Lower leg skin (tissue), 4 donors: ENCODE results near the gene HOXC6. TPM values are rescaled to one million over a fixed set of nuclear protein-coding genes. Genes with fewer than 3 reads are reported as not detected.

Source experiments
- DNase-seq, 2 donors: peaks; one replicate each; pipeline ENCODE4 v3.0.0-alpha.2; 2019; ENCODE audit warnings: low spot score in 2 of 2
- H3K4me3 ChIP-seq: fragments of 200-600 bp; sonication (generic); 2 replicates; pipeline ENCODE4 v1.5.1; 2017; ENCODE audit warnings: mild to moderate bottlenecking, low read depth; ENCODE audit not compliant: poor library complexity, severe bottlenecking
- POLR2A ChIP-seq, 2 donors: fragments of 450-650 bp; IDR thresholded peaks; one replicate each; pipeline ENCODE4 v1.6.1; 2016 to 2017; ENCODE audit warnings: antibody characterized with exemption in 2 of 2, mild to moderate bottlenecking in 1 of 2, moderate library complexity in 1 of 2
- WGBS, 2 donors: methylation state at CpG; one replicate each; pipeline ENCODE4 v1.1.5; 2018; 5-methylcytosine and 5-hydroxymethylcytosine counted together
- intact Hi-C: fragments of 100-400 bp; cut with DNase I; formaldehyde crosslinking; loops from one replicate; pipeline ENCODE4 v1.15.0; 2023; ENCODE audit warnings: low total_unique reads
- total RNA-seq, 4 donors: library from RNA; depleted of rRNA; stranded (reverse); fragments of >200 nt; gene quantifications; one replicate each; pipeline ENCODE4 v1.1.0, GENCODE V29; 2016
- TF ChIP-seq, protein P1 (sequence below), 3 donors: fragments of 450-650 bp; IDR thresholded peaks; one replicate each; pipeline ENCODE4 v1.5.1; 2016; ENCODE audit warnings: antibody characterized with exemption in 3 of 3, mild to moderate bottlenecking in 3 of 3, moderate library complexity in 2 of 3

The HOXC6 gene
- total RNA-seq, 4 donors from 2014 or later: 2.6 to 6.3 (median 3.7) TPM

DNA sequence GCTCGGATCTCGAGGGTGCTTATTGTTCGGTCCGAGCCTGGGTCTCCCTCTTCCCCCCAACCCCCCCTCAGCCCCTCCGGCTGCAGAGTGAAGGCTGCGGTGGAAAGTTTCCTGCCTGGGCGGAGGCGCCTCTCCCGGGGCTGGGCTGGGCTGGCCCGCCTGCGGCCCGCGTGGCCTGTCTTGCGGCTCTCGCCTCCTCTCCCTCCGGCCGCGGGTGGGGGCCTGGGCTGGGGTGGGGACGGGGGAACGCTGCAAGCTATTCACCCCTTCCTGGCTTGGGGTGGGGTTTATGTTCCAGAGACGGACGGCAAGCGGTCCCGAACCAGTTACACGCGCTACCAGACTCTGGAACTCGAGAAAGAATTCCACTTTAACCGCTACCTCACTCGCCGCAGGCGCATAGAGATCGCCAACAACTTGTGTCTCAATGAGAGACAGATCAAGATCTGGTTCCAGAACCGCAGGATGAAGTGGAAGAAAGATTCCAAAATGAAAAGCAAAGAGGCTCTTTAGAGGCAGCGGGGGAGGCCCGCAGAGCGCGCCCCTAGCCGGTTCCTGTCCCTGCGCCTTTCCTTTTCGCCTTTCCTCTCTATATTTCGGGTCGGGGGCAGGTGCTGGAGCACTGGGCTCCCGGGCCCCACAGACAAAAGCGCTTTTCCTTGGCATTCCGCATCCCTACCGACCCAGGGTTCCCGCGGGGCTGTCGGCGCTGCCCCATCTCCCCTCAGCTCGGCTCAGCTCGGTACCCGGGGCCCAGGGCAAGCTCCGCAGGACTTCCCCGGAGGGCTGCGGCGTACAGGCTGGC lies 5.9 kb downstream of the HOXC6 start:
- no peak for DNase-seq
- intact Hi-C loops: loop anchor here (5.0 kb wide), 1 partner anchor 158 kb away; no protein-coding TSS in a partner anchor
- 25 to 29% methylated on average over 32 to 54 of the region's 57 CpGs for WGBS, 2 donors
- TF ChIP-seq, protein P1, sequence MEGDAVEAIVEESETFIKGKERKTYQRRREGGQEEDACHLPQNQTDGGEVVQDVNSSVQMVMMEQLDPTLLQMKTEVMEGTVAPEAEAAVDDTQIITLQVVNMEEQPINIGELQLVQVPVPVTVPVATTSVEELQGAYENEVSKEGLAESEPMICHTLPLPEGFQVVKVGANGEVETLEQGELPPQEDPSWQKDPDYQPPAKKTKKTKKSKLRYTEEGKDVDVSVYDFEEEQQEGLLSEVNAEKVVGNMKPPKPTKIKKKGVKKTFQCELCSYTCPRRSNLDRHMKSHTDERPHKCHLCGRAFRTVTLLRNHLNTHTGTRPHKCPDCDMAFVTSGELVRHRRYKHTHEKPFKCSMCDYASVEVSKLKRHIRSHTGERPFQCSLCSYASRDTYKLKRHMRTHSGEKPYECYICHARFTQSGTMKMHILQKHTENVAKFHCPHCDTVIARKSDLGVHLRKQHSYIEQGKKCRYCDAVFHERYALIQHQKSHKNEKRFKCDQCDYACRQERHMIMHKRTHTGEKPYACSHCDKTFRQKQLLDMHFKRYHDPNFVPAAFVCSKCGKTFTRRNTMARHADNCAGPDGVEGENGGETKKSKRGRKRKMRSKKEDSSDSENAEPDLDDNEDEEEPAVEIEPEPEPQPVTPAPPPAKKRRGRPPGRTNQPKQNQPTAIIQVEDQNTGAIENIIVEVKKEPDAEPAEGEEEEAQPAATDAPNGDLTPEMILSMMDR (IDR thresholded peaks at IDR 0.05): no peak
- TF ChIP-seq POLR2A (IDR thresholded peaks at IDR 0.05): no peak
- no peak overlapping the region for H3K4me3 ChIP-seq

DNA sequence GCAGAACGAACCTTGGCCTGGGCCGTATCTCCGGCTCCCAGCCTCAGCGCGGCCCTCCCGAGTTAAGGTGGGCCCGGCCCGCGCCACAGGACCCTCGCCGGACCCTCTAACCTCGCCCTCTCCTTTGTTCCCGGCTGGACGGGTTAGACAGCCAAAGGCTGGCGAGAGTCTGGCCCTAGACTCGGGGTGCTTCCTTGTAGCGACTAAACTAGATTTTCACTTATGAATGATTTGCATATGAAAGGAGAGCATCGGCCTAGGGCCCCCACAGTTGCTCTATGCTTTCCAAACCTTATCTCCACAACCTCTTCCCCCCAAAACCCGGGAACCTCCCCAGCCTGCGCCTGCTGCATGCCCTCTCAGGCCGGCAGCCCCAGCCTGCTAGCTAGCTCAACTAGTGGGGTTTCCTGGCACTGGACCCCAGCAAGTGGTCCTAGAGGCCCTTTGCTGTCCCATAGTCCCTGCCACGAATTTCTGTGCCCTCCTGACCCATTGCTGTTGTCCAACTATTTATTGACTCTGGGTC lies 6.6 kb downstream of the HOXC6 start:
- 62 to 82% methylated on average over 22 of the region's 22 CpGs for WGBS, 2 donors
- TF ChIP-seq, protein P1 (IDR thresholded peaks at IDR 0.05): no peak
- no peak for TF ChIP-seq POLR2A (IDR thresholded peaks at IDR 0.05)
- intact Hi-C loops: loop anchor here (5.0 kb wide), 1 partner anchor 157 kb away; no protein-coding TSS in a partner anchor

DNA sequence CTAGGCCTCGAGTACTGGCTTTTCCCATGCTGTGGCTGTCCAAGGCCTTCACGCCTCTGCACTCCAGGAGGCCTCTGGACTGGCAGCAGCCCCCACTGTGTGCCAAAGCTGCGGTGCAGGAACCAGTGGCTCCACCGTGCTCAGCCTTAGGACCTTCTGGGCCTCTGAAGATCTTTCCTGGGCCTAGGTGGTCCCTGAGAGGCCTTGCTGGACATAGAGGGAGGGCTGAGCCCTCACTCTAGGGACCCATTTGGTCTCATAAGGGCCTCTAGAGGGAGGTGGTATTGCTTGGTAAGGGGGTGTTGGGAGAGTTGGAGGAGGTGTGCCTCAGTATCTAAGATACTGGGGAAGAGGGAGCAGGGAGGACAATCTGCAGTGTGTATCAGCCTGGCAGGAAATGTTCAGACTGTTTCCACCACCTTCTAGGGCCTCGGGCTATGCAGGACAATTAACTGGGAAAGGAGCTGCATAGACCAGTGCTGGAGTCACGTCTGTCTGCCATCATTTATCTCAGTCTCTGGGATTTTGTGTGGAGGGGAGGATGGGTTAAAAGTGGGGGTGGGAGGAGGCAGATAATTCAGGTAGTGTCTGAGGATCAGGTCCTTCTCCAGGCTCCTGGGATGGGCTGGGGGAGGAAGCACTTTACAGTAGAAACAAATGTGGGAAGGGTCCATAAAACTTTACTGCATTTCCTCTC lies 7.5 kb downstream of the HOXC6 start:
- 54 to 61% methylated on average over 6 of the region's 6 CpGs for WGBS, 2 donors
- intact Hi-C loops: no loop called here
- no peak for DNase-seq
- TF ChIP-seq, protein P1 (IDR thresholded peaks at IDR 0.05): no peak
- TF ChIP-seq POLR2A (IDR thresholded peaks at IDR 0.05): no peak
- no peak overlapping the region for H3K4me3 ChIP-seq

More for the DNA sequence above, 6.6 kb downstream of the HOXC6 start:
- no peak overlapping the region for H3K4me3 ChIP-seq
- DNase-seq: no peak

DNA sequence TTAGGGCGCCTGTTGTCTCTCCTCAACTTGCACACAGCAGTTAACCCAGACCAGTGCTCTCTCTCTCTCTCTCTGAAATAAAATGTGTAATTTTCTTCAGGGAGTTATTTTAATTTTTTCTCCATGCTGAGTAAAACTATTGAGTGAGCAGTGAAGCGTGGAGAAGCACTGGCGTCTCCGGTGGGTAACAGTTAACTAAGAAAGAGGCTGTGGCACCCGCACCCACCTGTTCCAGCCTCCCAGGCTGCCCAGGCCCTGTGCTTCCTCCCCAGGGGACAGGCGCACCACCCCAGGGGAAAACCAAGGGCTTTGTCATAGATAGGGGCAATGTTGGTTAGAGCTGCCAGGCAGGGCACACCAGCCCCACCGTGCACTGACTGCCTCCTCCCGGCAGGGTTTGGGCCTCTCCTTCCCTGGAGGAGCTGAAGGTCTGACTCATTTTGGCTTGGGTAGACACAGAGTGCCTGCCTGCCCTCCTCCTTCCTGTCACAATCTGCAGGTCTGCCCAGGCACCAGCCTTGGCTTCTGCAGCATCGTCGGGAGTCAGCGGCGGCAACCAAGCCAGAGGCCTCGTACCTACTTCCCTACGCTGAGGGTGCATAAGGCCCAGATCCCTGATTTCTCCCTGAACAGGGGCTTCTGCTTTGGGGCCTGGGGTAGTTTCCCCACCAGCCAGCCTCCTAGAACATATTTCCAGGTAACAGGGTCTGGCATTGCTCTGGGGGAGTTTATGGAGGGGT lies 8.6 kb downstream of the HOXC6 start:
- 42 to 47% methylated on average over 11 to 14 of the region's 14 CpGs for WGBS, 2 donors
- no peak overlapping the region for H3K4me3 ChIP-seq
- no peak for TF ChIP-seq POLR2A (IDR thresholded peaks at IDR 0.05)
- TF ChIP-seq, protein P1 (IDR thresholded peaks at IDR 0.05): no peak
- DNase-seq: no peak
- intact Hi-C loops: no loop called here

DNA sequence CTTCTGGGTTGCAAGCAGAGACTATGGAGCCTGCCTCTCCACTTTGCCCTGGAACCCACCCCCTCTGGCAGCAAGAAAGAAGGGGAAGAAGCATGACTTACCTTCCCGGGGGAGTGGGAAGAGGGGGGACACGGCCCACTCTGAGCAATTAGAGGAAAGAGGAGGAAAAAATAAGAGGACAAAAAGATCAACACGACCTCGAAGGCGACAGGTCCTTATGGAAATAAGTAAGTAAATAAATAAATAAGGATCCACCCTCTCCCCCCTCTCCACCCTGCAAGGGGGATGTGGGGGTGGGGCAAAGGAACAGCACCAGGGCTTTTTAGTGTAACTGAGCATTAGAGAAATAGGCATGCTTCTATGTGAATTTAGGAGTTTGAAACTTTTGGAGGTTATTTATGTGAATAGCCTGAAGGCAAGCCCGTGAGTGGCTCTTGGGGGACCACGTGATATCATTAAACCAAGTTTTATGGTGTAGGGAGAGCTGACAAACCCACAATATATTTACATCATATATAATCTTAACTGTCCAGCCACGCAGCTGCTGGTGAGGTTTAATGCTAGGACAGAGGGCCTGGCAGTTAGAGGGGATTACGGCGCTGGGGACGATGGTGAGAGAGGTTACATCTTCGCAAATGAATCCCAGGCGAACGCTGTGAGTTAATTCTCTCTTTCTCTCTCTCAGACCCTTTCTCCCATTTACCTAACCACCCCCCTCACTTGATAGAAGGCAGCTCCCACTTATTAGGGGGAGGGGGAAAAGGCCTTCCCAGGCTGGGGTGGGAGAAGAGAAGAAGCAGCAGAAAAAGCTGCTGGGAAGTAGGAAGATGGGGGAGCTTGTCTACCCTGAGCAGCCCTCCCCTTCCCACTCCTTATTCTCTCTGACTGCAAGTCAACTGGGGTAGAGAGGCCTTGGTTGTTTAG lies 9.4 kb downstream of the HOXC6 start:
- WGBS, 2 donors: 62 to 65% methylated on average over 14 of the region's 14 CpGs
- TF ChIP-seq POLR2A (IDR thresholded peaks at IDR 0.05): no peak

More for the DNA sequence above, 9.4 kb downstream of the HOXC6 start:
- DNase-seq: no peak
- intact Hi-C loops: no loop called here
- no peak overlapping the region for H3K4me3 ChIP-seq
